NOMO-1 treated with dmso at 0.1 percent for 144 hours (cell line): Measurements from ENCODE around the gene GRSF1.
"Not testable (repeated sequence)": the region's sequence is repeated elsewhere in the genome, so short reads cannot be mapped to it uniquely, and the experiment has no call there.

ENCODE experiments used
- DNase-seq: peaks from one replicate; lab custom pipeline; 2025; ENCODE audit not compliant: unreplicated experiment; lab: John Stamatoyannopoulos, UW

Gene GRSF1

GRCh38 chr4:70839589-70840093, at the start of gene GRSF1:
GRSF1 (minus strand) TSS chr4:70839890; CDS start chr4:70839827, 63 bp downstream.
- DNase-seq: peak; percentile 55

- DNase-seq: no peak
These were observed 45.5 kb upstream of the GRSF1 start for GRCh38 chr4:70885174-70885573.

GRCh38 chr4:70880739-70881138, 41.0 kb upstream of the GRSF1 start:
- no peak for DNase-seq

- no peak for DNase-seq
These were observed 37.9 kb upstream of the GRSF1 start for GRCh38 chr4:70877556-70877955.

GRCh38 chr4:70874268-70875156, 34.8 kb upstream of the GRSF1 start:
- DNase-seq: peak; percentile 6

GRCh38 chr4:70873216-70873615, 33.5 kb upstream of the GRSF1 start:
- DNase-seq: no peak

- no peak for DNase-seq
These were observed 29.1 kb upstream of the GRSF1 start for GRCh38 chr4:70868778-70869177.

- DNase-seq: no peak
These were observed 23.6 kb upstream of the GRSF1 start for GRCh38 chr4:70863099-70863790.

GRCh38 chr4:70859066-70859465, 19.4 kb upstream of the GRSF1 start:
- DNase-seq: no peak

GRCh38 chr4:70858454-70858853, 18.8 kb upstream of the GRSF1 start:
- DNase-seq: no peak

- DNase-seq: no peak
These were observed 15.8 kb upstream of the GRSF1 start for GRCh38 chr4:70855464-70855863.

- peak; percentile 11 for DNase-seq
These were observed 9.6 kb upstream of the GRSF1 start for GRCh38 chr4:70849291-70849690.

GRCh38 chr4:70844180-70844579, 4.5 kb upstream of the GRSF1 start:
- no peak for DNase-seq

GRCh38 chr4:70842761-70843435, 3.2 kb upstream of the GRSF1 start:
- no peak for DNase-seq

GRCh38 chr4:70841951-70842350, 2.3 kb upstream of the GRSF1 start:
- no peak for DNase-seq

- DNase-seq: no peak
These were observed 1.5 kb upstream of the GRSF1 start for GRCh38 chr4:70841211-70841610.

GRCh38 chr4:70840631-70841030, 941 bp upstream of the GRSF1 start:
- not testable (repeated sequence) for DNase-seq

- not testable (repeated sequence) for DNase-seq
These were observed 447 bp upstream of the GRSF1 start for GRCh38 chr4:70840137-70840536.

- DNase-seq: peak; percentile 37
These were observed 763 bp downstream of the GRSF1 start for GRCh38 chr4:70838666-70839588.

GRCh38 chr4:70838204-70838603, 1.5 kb downstream of the GRSF1 start:
- no peak for DNase-seq
